ENCODE data around the gene GRHL1.

DNA sequence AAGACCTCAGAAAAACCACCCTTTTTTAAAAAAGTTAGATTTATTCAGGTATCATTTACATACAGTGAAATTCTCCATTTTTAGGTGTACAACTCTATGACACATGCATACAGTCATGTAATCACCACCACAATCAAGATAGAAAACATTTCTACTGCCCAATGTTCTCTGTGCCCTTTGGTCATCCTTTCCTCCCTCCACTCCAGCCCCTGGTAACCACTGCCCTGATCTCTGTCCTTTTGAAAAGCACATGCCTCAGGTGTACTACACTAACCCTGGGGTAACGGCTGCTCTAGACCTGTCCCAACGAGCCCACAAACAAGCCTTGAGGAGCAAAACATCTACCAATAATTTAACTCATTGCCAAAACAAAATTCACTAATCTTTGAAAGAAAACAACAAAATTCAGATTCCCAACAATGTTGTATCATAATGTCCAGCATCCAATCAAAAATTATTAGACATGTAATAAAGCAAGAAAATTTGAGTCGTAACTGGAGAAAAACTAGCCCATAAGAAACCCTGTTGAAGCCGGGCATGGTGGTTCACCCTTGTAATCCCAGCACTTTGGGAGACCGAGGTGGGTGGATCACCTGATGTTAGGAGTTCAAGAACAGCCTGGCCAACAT, 65.9 kb downstream of the GRHL1 start:
- no peak for TF ChIP-seq GATA2 (IDR thresholded peaks at IDR 0.05; ENCODE audit: low read depth, low read length)
- no peak for TF ChIP-seq GATA3 (IDR thresholded peaks at IDR 0.05; ENCODE audit: low read depth, low read length)
